ENCODE data around the gene MCUB.

The MCUB gene

DNA sequence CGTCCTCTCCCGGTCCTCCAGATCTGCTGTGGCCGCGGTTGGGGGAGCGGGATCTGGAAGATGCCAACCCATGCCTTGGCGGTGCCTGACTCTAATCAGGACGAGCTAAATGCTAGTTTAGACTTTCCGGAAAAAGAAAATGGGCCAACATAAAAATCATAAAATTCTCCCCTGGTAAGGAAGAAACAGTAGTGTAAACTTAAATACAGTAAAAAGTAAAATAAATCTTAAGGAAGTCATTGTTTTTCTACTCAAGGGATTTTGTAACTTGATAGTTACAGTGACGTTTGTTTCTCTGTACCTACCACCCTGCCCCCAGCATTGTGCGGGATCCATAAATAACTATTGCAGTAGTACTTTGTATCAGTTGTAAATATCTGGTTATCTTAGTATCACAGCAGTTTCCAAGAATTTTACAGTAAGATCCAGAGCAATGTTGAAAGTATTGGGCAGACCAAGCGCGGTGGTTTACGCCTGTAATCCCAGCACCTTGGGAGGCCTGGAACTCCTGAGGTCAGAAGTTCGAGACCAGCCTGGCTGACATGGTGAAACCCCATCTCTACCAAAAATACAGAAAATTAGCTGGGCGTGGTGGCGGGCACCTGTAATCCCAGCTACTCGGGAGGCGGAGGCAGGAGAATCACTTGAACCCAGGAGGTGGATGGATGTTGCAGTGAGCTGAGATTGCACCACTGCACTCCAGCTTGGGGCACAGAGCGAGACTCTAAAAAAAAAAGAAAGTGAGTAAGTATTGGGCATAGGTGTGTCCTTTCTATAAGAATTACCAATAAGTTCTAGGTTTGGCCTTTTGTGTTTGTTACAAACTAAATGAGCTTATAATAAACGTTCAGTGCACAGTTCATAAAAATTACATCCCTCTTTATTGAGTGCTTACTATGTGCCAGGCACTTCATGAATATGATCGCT lies 170.8 kb downstream of the MCUB start:
- DNase-seq: no peak

DNA sequence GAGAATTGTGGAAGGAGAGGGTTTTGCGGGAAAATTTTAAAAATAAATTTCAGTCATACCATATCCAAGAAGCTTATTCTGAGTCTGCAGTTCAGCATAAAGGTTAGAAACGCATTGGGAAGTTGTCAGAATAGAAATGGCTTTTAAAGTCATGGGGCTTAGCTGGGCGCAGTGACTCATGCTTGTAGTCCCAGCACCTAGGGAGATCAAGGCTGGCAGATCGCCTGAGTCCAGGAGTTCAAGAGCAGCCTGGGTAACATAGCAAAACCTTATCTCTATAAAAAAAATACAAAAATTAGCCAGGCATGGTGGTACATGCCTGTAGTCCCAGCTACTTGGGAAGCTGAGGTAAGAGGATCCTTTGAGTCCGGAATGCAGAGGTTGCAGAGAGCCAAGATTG lies 173.7 kb downstream of the MCUB start:
- no peak for DNase-seq

DNA sequence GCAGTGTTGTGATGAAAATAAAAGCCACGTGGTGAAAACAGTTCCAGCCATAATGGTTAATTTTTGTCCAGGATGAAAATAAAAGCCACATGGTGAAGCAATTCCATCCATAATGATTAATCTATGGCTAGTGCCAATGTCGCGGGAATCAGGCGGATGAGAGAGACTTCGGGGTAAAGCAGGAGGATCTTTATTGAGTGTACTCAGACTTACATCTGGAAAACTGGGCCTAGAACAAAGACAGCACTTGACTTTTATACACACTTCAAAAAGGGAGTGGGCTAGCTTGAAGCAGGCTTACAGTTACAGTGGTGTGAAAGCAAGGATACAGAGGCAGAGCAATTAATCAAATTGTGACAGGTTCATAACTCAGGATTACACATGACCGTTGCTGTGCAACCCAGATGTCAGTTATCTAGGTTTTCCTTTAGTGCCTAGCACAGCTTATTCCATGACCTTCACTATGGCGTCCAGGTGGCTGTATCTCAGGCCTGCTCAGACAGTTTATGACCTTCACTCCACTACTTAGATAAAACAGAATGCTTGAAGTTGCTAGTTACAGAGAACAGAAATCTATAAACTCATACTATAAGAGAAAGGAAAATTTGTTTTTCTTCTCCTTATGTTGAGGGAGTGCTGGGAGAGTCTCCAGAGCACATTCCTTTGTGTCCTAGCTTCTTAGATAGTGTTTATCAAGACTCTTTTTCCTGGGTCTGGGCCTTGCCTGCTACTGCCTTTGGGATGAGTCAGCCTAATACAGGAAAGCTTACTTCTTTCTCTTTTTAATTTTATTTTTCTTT lies 175.7 kb downstream of the MCUB start:
- DNase-seq: peak; percentile 9 to 42
